Activated naive CD8-positive, alpha-beta T cell (primary cell): Measurements from ENCODE around the gene RRAGA.
"Not testable (repeated sequence)": the region's sequence is repeated elsewhere in the genome, so short reads cannot be mapped to it uniquely, and the experiment has no call there.

Experiments used
- H3K27ac Mint-ChIP-seq: one replicate; pipeline ENCODE4 v1.8.0; 2021; ENCODE audit warnings: mixed read lengths
- H3K27me3 Mint-ChIP-seq: one replicate; pipeline ENCODE4 v1.8.0; 2021; ENCODE audit warnings: mixed read lengths
- H3K36me3 Mint-ChIP-seq: one replicate; pipeline ENCODE4 v1.8.0; 2021; ENCODE audit warnings: mixed read lengths
- H3K4me1 Mint-ChIP-seq: one replicate; pipeline ENCODE4 v1.8.0; 2021; ENCODE audit warnings: low read depth, mixed read lengths
- H3K4me3 Mint-ChIP-seq: one replicate; pipeline ENCODE4 v1.8.0; 2021; ENCODE audit warnings: mild to moderate bottlenecking, mixed read lengths
- H3K9me3 Mint-ChIP-seq: one replicate; pipeline ENCODE4 v1.8.0; 2021; ENCODE audit warnings: low read depth, mixed read lengths

RRAGA gene

DNA sequence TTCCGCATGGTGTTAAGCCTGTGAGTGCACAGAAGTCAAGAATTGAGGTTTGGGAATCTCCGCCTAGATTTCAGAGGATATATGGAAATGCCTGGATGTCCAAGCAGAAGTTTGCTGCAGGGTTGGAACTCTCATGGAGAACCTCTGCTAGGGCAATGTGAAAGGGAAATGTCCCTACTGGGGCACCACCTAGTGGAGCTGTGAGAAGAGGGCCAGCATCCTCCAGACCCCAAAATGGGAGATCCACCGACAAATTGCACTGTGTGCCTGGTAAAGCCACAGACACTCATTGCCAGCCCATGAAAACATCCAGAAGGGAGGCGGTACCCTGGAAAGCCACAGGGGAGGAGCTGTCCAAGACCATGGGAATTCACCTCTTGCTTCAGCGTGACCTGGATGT lies 12.6 kb upstream of the RRAGA start:
- Mint-ChIP-seq H3K4me3 (no peak overlapping the region), H3K9me3 (no peaks in the 10 kb centered on the region), H3K36me3 (peaks cover 7% of the 10 kb centered on the region), H3K4me1 (no peaks in the 10 kb centered on the region), H3K27ac (no peak overlapping the region), H3K27me3 (no peaks in the 10 kb centered on the region)

DNA sequence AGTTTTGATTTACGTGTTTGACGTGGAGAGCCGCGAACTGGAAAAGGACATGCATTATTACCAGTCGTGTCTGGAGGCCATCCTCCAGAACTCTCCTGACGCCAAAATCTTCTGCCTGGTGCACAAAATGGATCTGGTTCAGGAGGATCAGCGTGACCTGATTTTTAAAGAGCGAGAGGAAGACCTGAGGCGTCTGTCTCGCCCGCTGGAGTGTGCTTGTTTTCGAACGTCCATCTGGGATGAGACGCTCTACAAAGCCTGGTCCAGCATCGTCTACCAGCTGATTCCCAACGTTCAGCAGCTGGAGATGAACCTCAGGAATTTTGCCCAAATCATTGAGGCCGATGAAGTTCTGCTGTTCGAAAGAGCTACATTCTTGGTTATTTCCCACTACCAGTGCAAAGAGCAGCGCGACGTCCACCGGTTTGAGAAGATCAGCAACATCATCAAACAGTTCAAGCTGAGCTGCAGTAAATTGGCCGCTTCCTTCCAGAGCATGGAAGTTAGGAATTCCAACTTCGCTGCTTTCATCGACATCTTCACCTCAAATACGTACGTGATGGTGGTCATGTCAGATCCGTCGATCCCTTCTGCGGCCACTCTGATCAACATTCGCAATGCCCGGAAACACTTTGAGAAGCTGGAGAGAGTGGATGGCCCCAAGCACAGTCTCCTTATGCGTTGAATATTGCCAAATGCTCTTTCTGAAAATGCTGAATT lies 850 bp downstream of the RRAGA start:
- Mint-ChIP-seq H3K9me3 (peaks cover 3% of the 10 kb centered on the region), H3K4me3 (peak overlapping the region; percentile 94), H3K27me3 (no peaks in the 10 kb centered on the region), H3K36me3 (peaks cover 3% of the 10 kb centered on the region), H3K27ac (peak overlapping the region; percentile 78), H3K4me1 (peaks cover 32% of the 10 kb centered on the region)

DNA sequence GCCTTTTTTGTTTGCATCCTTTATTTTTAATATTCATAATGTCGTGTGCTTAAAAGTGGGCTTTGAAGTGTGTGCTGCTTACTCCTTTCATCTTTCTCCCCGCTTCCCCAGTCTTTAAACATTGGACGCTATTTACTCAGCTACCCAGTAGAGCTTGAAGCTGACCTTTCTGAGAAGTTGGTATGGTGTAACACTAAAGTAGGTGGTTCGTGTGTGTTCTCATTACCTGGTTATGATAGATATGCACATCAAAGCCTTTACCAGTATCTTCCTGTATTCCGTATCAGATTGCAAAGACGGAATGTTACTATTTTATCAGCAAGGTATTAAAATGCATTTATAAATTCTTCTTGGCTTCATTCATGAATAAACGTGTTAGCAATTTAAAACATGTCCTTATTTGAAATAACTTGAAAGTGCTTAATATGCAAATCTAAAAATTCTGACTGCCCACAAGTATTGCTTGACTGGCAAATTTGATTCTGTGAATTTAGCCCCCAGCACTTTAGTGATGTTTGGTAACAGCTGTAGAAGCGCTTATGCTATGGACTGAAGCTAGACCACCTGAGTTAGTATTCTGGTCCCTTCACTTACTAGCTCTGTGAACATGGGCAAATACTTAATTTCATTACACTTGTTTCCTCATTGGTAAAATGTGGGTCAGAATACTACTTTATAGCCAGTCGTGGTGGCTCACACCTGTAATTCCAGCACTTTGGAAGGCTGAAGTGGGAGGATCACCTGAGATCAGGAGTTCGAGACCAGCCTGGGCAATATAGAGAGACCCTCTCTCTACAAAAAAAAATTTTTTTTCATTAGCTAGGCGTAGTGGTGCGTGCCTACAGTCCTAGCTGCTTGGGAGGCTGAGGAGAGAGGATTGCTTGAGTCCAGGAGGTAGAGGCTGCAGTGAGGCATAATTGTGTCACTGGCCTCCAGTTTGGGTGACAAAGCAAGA lies 1.7 kb downstream of the RRAGA start:
- H3K9me3 Mint-ChIP-seq, result peaks cover 3% of the 10 kb centered on the region
- no peaks in the 10 kb centered on the region for H3K27me3 Mint-ChIP-seq
- peak overlapping the region; percentile 73 for H3K27ac Mint-ChIP-seq
- peaks cover 5% of the 10 kb centered on the region for H3K36me3 Mint-ChIP-seq
- H3K4me1 Mint-ChIP-seq, result peaks cover 32% of the 10 kb centered on the region
- peak overlapping the region; percentile 94 for H3K4me3 Mint-ChIP-seq

DNA sequence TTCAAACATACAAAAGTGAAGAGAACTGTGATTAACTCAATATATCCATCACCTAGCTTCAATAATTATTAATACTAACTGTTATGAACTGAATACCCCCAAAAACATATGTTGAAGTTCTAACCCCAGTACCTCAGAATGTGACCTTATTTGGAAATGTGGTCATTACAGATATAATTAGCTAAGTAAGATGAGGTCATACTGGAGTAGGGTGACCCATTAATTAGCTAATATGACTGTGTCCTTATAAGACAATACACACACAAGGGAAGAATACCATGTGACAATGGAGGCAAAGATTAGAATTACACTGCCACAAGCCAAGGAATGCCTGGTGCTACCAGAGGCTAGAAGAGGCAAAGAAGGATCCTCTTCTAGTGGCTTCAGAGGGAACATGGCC lies 7.8 kb downstream of the RRAGA start:
- H3K36me3 Mint-ChIP-seq, result peaks cover 12% of the 10 kb centered on the region
- H3K9me3 Mint-ChIP-seq, result no peaks in the 10 kb centered on the region
- H3K27me3 Mint-ChIP-seq, result no peaks in the 10 kb centered on the region
- H3K4me1 Mint-ChIP-seq, result peaks cover 2% of the 10 kb centered on the region
- H3K4me3 Mint-ChIP-seq, result no peak overlapping the region
- no peak overlapping the region for H3K27ac Mint-ChIP-seq

- Mint-ChIP-seq H3K4me1 (peaks cover 7% of the 10 kb centered on the region), H3K9me3 (no peaks in the 10 kb centered on the region), H3K4me3 (no peak overlapping the region), H3K36me3 (peaks cover 7% of the 10 kb centered on the region), H3K27ac (no peak overlapping the region), H3K27me3 (no peaks in the 10 kb centered on the region)
These were observed 25.0 kb downstream of the RRAGA start for GRCh38 chr9:19074229-19074628.

DNA sequence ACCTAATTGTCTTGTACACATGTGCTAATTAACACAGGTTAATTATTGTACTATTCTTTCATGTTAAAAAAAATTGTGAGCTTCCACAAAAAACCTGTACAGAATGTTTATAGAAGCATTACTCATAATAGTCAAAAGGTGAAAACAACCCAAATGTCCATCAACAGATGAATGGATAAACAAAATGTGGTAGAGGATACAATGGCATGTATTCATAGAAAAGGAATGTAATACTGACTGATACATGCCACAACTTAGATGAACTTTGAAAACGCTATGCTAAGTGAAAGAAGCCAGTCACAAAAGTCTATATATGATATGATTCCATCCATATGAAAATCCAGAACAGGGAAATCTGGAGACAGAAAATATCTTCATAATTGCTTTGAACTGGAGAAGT lies 25.6 kb downstream of the RRAGA start:
- Mint-ChIP-seq H3K27me3 (no peaks in the 10 kb centered on the region), H3K4me3 (no peak overlapping the region), H3K4me1 (peaks cover 7% of the 10 kb centered on the region), H3K27ac (no peak overlapping the region), H3K36me3 (peaks cover 7% of the 10 kb centered on the region), H3K9me3 (no peaks in the 10 kb centered on the region)

- Mint-ChIP-seq H3K27me3 (no peaks in the 10 kb centered on the region), H3K27ac (no peak overlapping the region), H3K4me3 (no peak overlapping the region), H3K4me1 (peaks cover 2% of the 10 kb centered on the region), H3K9me3 (no peaks in the 10 kb centered on the region), H3K36me3 (peaks cover 3% of the 10 kb centered on the region)
These were observed 36.1 kb downstream of the RRAGA start for GRCh38 chr9:19085295-19085694.

- Mint-ChIP-seq H3K9me3 (no peaks in the 10 kb centered on the region), H3K4me3 (no peak overlapping the region), H3K4me1 (peaks cover 2% of the 10 kb centered on the region), H3K27ac (no peak overlapping the region), H3K27me3 (no peaks in the 10 kb centered on the region), H3K36me3 (peaks cover 3% of the 10 kb centered on the region)
These were observed 38.1 kb downstream of the RRAGA start for GRCh38 chr9:19087106-19088000.

- H3K9me3 Mint-ChIP-seq, H3K27me3 Mint-ChIP-seq, H3K36me3 Mint-ChIP-seq, H3K27ac Mint-ChIP-seq: not testable (repeated sequence)
- Mint-ChIP-seq H3K4me3 (peak overlapping the region; percentile 23), H3K4me1 (peaks cover 24% of the 10 kb centered on the region)
These were observed 48.2 kb downstream of the RRAGA start for GRCh38 chr9:19097431-19097830.
